Cardiac fibroblast (primary cell): Measurements from ENCODE around the gene PNMT.
A peak's percentile ranks its signal among the peaks of the same experiment; 100 is the strongest.
"Not testable (repeated sequence)": the region's sequence is repeated elsewhere in the genome, so short reads cannot be mapped to it uniquely, and the experiment has no call there.

Source experiments
- DNase-seq, 2 donors: peaks; one replicate each; pipeline versions ENCODE4 v3.0.0 to v3.0.0-alpha.2; 2010; ENCODE audit warnings: low read depth in 2 of 2
- H3K4me3 ChIP-seq, 2 donors: replicated peaks in 1 of 2; 1 replicate in 1 of 2; 2 replicates in 1 of 2; pipeline ENCODE4 v1.5.1; 2011; ENCODE audit warnings: low read depth in 2 of 2, low read length in 2 of 2, mild to moderate bottlenecking in 2 of 2, moderate library complexity in 1 of 2
- TF ChIP-seq, protein P1 (sequence below): IDR thresholded peaks from one replicate; pipeline ENCODE4 v1.5.1; 2011; ENCODE audit warnings: low read depth, mild to moderate bottlenecking, low read length, inconsistent platforms

The PNMT gene

DNA sequence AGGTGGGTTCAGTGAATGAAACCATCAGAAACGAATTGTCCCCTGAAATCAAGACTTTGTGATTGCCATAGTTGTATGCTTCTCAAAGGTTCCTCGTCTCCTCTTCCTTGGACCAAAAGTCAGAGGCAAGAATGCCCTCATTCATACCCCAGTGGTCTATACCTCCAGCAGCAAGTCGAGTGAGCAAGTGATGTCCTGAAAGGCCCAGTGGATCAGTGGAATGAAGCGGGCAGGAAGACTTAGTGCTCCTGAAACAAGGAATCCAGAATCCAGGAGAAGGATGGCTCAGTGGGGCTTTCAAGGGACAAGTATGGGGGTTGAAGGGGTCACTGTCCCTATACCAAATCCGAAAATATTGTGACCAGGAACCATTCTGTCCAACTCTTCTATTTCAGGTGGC, 26.3 kb downstream of the PNMT start:
- TF ChIP-seq, protein P1, sequence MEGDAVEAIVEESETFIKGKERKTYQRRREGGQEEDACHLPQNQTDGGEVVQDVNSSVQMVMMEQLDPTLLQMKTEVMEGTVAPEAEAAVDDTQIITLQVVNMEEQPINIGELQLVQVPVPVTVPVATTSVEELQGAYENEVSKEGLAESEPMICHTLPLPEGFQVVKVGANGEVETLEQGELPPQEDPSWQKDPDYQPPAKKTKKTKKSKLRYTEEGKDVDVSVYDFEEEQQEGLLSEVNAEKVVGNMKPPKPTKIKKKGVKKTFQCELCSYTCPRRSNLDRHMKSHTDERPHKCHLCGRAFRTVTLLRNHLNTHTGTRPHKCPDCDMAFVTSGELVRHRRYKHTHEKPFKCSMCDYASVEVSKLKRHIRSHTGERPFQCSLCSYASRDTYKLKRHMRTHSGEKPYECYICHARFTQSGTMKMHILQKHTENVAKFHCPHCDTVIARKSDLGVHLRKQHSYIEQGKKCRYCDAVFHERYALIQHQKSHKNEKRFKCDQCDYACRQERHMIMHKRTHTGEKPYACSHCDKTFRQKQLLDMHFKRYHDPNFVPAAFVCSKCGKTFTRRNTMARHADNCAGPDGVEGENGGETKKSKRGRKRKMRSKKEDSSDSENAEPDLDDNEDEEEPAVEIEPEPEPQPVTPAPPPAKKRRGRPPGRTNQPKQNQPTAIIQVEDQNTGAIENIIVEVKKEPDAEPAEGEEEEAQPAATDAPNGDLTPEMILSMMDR, result no peak
- DNase-seq, result no peak
- no peak overlapping the region for H3K4me3 ChIP-seq

GRCh38 chr17:39695089-39695474, 26.8 kb downstream of the PNMT start:
- TF ChIP-seq, protein P1, result no peak
- no peak for DNase-seq

DNA sequence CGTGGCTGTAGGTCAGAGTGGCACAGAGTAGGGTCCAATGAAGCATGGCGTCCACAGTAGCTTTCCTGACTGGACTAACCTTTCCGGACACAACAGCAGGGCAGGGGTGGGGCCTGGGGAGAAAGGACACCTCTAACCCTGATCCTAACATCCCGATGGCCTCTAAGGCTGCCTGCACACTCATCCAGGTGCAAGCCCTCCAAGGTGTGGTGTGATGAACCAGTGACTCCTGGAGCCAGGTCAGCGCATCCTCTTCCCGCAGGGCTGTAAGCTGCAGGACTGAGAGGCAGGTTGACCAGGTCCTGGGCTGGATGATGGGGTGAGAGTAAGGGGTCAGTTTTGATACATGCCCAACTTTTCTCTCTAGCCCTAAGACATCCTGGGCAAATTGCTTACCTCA, 28.5 kb downstream of the PNMT start:
- TF ChIP-seq, protein P1, result no peak
- DNase-seq, result no peak
- no peak overlapping the region for H3K4me3 ChIP-seq

More at GRCh38 chr17:39695089-39695474, 26.8 kb downstream of the PNMT start:
- H3K4me3 ChIP-seq, result no peak overlapping the region

- no peak for DNase-seq
- TF ChIP-seq, protein P1, result no peak
- H3K4me3 ChIP-seq, result no peak overlapping the region
These were observed 29.7 kb downstream of the PNMT start for GRCh38 chr17:39697961-39698360.

DNA sequence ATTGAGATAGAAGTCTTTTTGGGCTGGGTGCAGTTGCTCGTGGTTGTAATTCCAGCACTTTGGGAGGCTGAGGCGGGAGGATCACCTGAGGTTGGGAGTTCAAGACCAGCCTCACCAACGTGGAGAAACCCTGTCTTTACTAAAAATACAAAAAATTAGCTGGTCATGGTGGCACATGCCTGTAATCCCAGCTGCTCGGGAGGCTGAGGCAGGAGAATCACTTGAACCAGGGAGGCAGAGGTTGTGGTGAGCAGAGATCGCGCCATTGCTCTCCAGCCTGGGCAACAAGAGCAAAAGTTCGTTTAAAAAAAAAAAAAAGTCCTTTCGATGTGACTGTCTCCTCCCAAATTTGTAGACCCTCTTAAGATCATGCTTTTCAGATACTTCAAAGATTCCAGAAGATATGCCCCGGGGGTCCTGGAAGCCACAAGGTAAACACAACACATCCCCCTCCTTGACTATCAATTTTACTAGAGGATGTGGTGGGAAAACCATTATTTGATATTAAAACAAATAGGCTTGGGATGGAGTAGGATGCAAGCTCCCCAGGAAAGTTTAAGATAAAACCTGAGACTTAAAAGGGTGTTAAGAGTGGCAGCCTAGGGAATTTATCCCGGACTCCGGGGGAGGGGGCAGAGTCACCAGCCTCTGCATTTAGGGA, 31.0 kb downstream of the PNMT start:
- peak overlapping the region; percentile 71 to 85 for H3K4me3 ChIP-seq

DNA sequence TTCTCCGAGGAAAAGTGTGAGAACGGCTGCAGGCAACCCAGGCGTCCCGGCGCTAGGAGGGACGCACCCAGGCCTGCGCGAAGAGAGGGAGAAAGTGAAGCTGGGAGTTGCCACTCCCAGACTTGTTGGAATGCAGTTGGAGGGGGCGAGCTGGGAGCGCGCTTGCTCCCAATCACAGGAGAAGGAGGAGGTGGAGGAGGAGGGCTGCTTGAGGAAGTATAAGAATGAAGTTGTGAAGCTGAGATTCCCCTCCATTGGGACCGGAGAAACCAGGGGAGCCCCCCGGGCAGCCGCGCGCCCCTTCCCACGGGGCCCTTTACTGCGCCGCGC, 31.5 kb downstream of the PNMT start, which contains the start of gene ERBB2:
Gene ERBB2 (plus strand): TSS at position 247 of the 330 bp plus-strand sequence. CDS start 175 bp downstream, outside the sequence.
- TF ChIP-seq, protein P1, result no peak
- peak within 1 kb of the TSS; percentile 71 to 85 for H3K4me3 ChIP-seq
- peak; percentile 79 to 85 for DNase-seq

More for the DNA sequence above, 31.0 kb downstream of the PNMT start:
- not testable (repeated sequence) for DNase-seq

- TF ChIP-seq, protein P1, result no peak
- peak; percentile 29 to 30 for DNase-seq
- peak overlapping the region; percentile 71 to 85 for H3K4me3 ChIP-seq
These were observed 32.1 kb downstream of the PNMT start for GRCh38 chr17:39700148-39700987.
